AG08396 (cell line): ENCODE results near the gene IFNA1.
"Not testable (repeated sequence)": the region's sequence is repeated elsewhere in the genome, so short reads cannot be mapped to it uniquely, and the experiment has no call there.

Source experiments
- DNase-seq: peaks from one replicate; pipeline ENCODE4 v3.0.0; 2012; ENCODE audit warnings: low spot score, mixed read lengths

Gene IFNA1

GRCh38 chr9:21440139-21440538, at the start of gene IFNA1:
IFNA1 (plus strand) TSS chr9:21440439; CDS start chr9:21440508, 69 bp downstream.
- no peak for DNase-seq

DNA sequence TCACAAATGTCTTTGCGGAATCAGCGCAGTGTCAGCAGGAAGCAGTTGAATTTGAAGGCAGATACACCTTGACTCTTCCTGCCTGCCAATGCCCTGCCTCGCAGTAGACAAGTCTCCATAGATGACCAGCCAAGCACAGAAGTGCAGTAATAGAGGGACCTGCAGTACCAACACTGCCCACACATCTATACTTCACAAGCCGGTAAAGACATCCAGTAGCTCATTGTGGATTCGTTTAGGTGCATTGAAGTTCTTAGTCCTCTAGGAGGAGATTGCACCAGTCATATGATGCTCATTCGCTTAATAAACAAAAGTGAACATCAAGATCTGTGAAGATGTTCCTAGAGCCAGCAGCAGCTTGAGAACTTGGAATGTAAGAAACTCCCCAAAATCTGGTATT, 48.0 kb upstream of the IFNA1 start:
- DNase-seq, result no peak

DNA sequence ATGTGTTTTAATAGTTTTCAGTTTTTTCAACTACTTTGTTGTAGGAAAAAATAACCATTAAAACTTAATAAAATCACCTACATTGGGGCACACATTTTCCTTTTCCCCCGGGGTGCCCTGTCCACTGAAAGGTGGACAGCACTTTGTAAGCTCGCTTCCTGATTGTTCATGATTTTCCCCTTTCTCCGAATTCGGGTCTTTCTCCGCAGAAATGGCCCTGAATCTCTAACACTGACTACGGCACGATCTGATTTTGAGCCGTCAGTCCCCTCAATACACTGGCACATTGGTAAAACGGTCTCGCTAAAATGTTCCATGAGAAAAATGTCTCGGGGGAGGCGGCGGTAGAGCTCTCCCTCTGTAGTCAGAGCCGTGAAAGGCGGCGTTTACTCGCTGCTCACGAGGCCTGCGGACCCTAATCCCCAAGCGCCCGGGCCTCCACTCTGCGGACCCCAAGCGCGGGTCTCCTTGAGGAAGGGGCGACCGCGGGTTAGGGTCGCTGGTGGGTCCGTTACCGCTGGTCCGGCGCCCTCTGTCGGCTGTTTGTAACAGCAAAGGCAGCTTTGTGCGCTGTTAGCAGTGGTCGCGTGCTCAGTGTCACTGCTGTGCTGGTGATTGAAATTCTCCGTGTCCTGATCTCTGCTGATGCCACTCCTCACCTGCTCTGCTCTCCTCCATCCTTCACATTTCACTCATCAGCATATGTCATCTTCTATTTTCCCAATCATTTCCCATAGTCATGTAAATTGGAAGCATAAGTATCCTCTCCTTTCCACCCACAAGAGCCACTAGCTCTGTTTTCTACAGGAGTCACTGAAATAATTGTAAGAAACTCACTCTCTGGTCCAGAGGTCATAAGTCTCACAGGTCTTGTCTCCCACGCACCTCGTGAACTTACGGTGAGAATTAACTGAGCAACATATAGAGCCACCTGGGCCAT, 44.2 kb upstream of the IFNA1 start:
- no peak for DNase-seq

DNA sequence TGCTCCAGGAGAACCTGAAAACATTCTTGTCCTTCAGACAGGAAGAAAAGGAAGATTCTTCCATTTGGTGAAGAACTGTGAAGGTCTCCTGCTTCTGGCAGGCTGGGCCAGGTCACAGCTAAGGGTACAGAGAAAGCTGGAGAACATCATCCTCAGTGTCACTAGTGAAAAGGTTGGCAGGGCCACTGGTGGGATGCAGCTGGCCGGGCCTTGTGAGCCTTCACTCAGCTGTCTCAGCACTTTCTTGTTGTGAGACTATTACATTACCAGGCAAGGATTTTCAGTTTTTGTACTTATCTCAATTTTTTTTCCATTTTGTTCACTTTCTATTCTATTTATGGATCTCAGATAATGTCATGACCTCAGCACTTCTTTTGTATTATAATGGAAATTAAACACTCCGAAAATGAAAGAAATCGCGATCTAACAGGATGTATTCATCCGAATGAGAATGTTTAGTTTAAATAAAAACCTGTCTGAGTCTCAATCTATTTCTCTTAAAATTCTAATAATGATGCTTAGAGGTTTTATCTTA, 41.2 kb upstream of the IFNA1 start:
- no peak for DNase-seq

DNA sequence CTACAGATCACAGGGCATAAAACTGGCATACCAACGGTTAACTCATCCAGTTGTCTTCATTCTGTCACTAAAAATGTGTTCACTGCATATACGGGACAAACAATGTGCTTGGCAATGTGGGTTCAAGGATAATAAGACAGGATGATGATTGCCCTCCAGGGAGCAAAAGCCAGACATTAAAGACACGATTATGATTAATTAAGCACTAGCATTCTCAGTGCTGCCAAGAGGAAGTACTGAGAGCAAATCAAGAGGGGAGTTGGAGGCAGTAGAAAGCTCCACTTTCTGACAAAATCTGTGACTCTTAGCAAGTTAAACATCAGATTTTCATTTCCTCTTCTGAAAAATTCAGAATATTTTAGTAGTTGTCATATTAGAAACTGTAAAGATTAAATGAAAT, 40.3 kb upstream of the IFNA1 start:
- no peak for DNase-seq

- no peak for DNase-seq
Measured at GRCh38 chr9:21402386-21403251, 37.6 kb upstream of the IFNA1 start.

- no peak for DNase-seq
Measured at GRCh38 chr9:21404146-21404545, 36.1 kb upstream of the IFNA1 start.

- DNase-seq, result no peak
Measured at GRCh38 chr9:21408817-21409216, 31.4 kb upstream of the IFNA1 start, which contains the start of gene IFNA8. IFNA8 (plus strand) TSS chr9:21409117; CDS start chr9:21409177, 60 bp downstream.

- DNase-seq, result no peak
Measured at GRCh38 chr9:21412107-21412506, 28.1 kb upstream of the IFNA1 start.

DNA sequence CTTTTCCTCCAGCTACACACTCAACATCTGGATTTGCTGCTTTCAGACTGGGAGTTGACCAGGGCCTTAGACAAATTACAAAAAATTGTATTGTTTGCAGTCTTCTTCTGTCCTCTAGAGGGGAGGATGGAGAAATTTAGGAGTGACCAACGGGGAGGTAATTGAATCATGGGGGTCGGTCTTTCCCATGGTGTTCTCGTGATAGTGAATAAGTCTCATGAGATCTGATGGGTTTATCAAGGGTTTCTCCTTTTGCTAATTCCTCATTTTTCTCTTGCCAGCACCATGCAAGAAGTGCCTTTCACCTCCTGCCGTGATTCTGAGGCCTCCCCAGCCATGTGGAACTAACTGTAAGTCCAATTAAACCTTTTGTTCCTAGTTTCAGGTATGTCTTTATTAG, 27.1 kb upstream of the IFNA1 start:
- no peak for DNase-seq

- DNase-seq, result no peak
Measured at GRCh38 chr9:21413624-21414023, 26.6 kb upstream of the IFNA1 start.

- no peak for DNase-seq
Measured at GRCh38 chr9:21414220-21414940, 25.9 kb upstream of the IFNA1 start.

GRCh38 chr9:21415493-21416267, 24.6 kb upstream of the IFNA1 start:
- no peak for DNase-seq

GRCh38 chr9:21428235-21428634, 12.0 kb upstream of the IFNA1 start:
- no peak for DNase-seq

GRCh38 chr9:21429191-21429590, 11.0 kb upstream of the IFNA1 start:
- DNase-seq, result no peak

- no peak for DNase-seq
Measured at GRCh38 chr9:21432672-21433425, 7.4 kb upstream of the IFNA1 start.

- peak; percentile 20 for DNase-seq
Measured at GRCh38 chr9:21434202-21435014, 5.8 kb upstream of the IFNA1 start.

DNA sequence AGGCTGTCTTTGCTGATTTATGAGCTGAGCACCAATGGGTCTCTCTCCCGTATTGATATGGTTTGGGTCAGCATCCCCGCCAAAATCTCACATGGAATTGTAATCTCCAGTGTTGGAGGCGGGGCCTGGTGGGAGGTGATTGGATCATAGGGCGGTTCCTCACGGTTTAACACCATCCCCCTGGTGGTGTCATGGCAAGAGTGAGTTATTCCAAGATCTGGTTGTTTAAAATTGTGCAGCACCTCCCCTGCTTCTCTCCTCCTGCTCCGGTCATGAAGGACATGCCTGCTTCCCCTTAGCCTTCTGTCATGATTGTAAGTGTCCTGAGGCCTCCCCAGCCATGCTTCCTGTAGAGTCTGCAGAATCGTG, 5.2 kb upstream of the IFNA1 start:
- not testable (repeated sequence) for DNase-seq

DNA sequence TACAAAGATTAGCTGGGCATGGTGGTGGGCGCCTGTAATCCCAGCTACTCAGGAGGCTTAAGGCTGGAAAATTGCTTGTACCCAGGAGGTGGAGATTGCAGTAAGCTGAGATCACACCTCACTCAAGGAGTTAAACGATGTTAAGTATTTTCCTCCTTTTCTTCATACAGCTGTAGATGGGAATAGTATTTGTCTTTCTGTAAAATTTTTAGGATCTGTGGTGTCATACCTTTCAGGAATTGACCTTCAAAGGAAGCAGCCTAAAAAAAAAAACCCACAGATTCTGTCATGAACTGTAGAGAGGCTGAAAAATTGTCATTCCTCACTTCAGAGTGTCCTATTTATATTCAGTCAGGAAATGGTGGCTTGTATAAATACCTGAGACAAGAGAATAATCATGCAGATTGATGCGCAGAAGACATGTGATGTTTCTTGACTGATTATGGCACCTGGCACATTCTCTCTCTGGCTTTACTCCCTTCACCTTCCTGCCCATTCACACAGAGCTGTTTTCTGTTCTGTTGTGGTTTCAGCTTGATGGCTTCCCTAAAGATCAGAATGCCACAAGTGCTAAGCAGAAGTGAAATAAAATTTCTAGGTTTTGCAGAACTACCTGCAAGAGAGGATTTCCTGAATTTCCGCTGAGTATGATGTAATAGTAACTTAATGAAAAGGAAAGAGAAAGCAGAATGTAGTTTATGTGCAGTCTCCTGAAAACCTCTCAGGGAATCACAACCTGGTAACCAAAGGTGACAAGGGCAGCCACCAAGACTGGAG, 3.8 kb downstream of the IFNA1 start:
- DNase-seq, result no peak
